PFSK-1 (cell line): ENCODE data around the gene PRRG3.

ENCODE experiments used
- POLR2AphosphoS5 ChIP-seq: IDR thresholded peaks from 2 replicates; pipeline ENCODE4 v1.6.1; 2012; ENCODE audit warnings: low read depth, mild to moderate bottlenecking, control low read depth, low read length, moderate library complexity
- TAF1 ChIP-seq: IDR thresholded peaks from 2 replicates; pipeline ENCODE4 v1.6.1; 2012; ENCODE audit warnings: low read length, control low read depth, borderline replicate concordance; ENCODE audit not compliant: insufficient read depth

GRCh38 chrX:151734446-151734845 lies 39.2 kb downstream of the PRRG3 start, which contains the start of gene CNGA2:
- TF ChIP-seq TAF1 (no peak), POLR2AphosphoS5 (no peak)
